Body of pancreas (tissue), 4 donors: ENCODE data around the gene RPS18. TPM values are rescaled to one million over a fixed set of nuclear protein-coding genes. Genes with fewer than 3 reads are reported as not detected.

Source experiments
- ATAC-seq: fragments of 150-250 bp; one replicate; pipeline ENCODE4 v1.9.1; 2016
- DNase-seq, 4 donors: peaks; one replicate each; pipeline ENCODE4 v3.0.0-alpha.2; 2019
- H3K27ac ChIP-seq, 4 donors: fragments of 200-600 bp; sonication (generic); 1 replicate in 3 of 4; 2 replicates in 1 of 4; pipeline versions ENCODE4 v1.5.1 to v1.6.1; 2016 to 2019; ENCODE audit warnings: mild to moderate bottlenecking in 1 of 4, mixed read lengths in 1 of 4, moderate library complexity in 1 of 4
- H3K27me3 ChIP-seq, 2 donors: fragments of 200-600 bp; sonication (generic); one replicate each; pipeline ENCODE4 v1.6.0; 2016; ENCODE audit warnings: mild to moderate bottlenecking in 1 of 2
- H3K36me3 ChIP-seq, 2 donors: fragments of 200-600 bp; sonication (generic); replicated peaks in 1 of 2; 2 replicates each; pipeline ENCODE4 v1.5.1; 2016; ENCODE audit warnings: low read depth in 2 of 2; ENCODE audit not compliant: insufficient read depth in 1 of 2
- H3K4me1 ChIP-seq: fragments of 200-600 bp; sonication (generic); one replicate; pipeline ENCODE4 v1.6.0; 2016
- H3K4me3 ChIP-seq, 2 donors: fragments of 200-600 bp; sonication (generic); 1 replicate in 1 of 2; 2 replicates in 1 of 2; pipeline ENCODE4 v1.5.1; 2016 to 2019
- H3K9me3 ChIP-seq, 3 donors: fragments of 200-600 bp; sonication (generic); 1 replicate in 2 of 3; 2 replicates in 1 of 3; pipeline ENCODE4 v1.5.1; 2016
- CTCF ChIP-seq, 7 experiments: fragments of 450-650 bp in 4 of 7; fragments of 200-600 bp in 3 of 7; sonication (generic) in 3 of 7; IDR thresholded peaks; one replicate each; pipeline ENCODE4 v1.5.1; 2016 to 2019; ENCODE audit warnings: antibody characterized with exemption in 7 of 7
- POLR2A ChIP-seq, 3 donors: fragments of 450-650 bp; IDR thresholded peaks; one replicate each; pipeline ENCODE4 v1.6.1; 2016; ENCODE audit warnings: antibody characterized with exemption in 3 of 3, mild to moderate bottlenecking in 2 of 3
- WGBS, 2 donors: methylation state at CpG; one replicate each; pipeline ENCODE4 v1.1.5; 2017; 5-methylcytosine and 5-hydroxymethylcytosine counted together
- intact Hi-C: fragments of 100-400 bp; cut with DNase I; formaldehyde crosslinking; loops from one replicate; pipeline ENCODE4 v1.15.1; 2023
- total RNA-seq, 2 donors: library from RNA; depleted of rRNA; stranded (reverse); fragments of >200 nt; gene quantifications; one replicate each; pipeline ENCODE4 v1.1.0, GENCODE V29; 2016

RPS18 gene
- total RNA-seq, 2 donors from 2014 or later = 772 to 1,608 TPM

- peaks cover 26% of the 10 kb centered on the region for H3K4me1 ChIP-seq
These were observed 27.5 kb downstream of the RPS18 start for GRCh38 chr6:33299237-33299944.

GRCh38 chr6:33301877-33302276 is 30.0 kb downstream of the RPS18 start:
- no peaks in the 10 kb centered on the region for H3K27me3 ChIP-seq
- peaks cover 25% of the 10 kb centered on the region for H3K4me1 ChIP-seq
- peaks cover 0 to 17% of the 10 kb centered on the region in 2 donors for H3K36me3 ChIP-seq
- no peak overlapping the region for H3K27ac ChIP-seq
- DNase-seq = no peak
- H3K9me3 ChIP-seq = no peaks in the 10 kb centered on the region
- intact Hi-C loops = no loop called here
- 67 to 86% methylated on average over 3 of the region's 3 CpGs for WGBS, 2 donors
- H3K4me3 ChIP-seq = no peak overlapping the region
- ATAC-seq = no peak
- TF ChIP-seq CTCF (IDR thresholded peaks at IDR 0.05) = no peak
- TF ChIP-seq POLR2A (IDR thresholded peaks at IDR 0.05) = no peak

More at GRCh38 chr6:33299237-33299944, 27.5 kb downstream of the RPS18 start:
- TF ChIP-seq POLR2A (IDR thresholded peaks at IDR 0.05) (peak in 2 of 3 donors; percentile 76 to 80), CTCF (IDR thresholded peaks at IDR 0.05) (peak; percentile 25 to 75 (median 59))
- 0% methylated on average over 22 to 54 of the region's 54 CpGs for WGBS, 2 donors
- H3K4me3 ChIP-seq = peak overlapping the region; percentile 44 to 85
- intact Hi-C loops = no loop called here
- H3K27ac ChIP-seq = peak overlapping the region; percentile 83 to 99 (median 89)
- no peaks in the 10 kb centered on the region for H3K27me3 ChIP-seq
- peaks cover 0 to 9% of the 10 kb centered on the region in 2 donors for H3K36me3 ChIP-seq
- peak; percentile 82 for ATAC-seq
- no peaks in the 10 kb centered on the region for H3K9me3 ChIP-seq
- peak; percentile 90 to 92 (median 90) for DNase-seq

GRCh38 chr6:33304216-33304615 is 32.3 kb downstream of the RPS18 start:
- H3K36me3 ChIP-seq = peaks cover 0 to 17% of the 10 kb centered on the region in 2 donors
- 87 to 89% methylated on average over 7 to 9 of the region's 16 CpGs for WGBS, 2 donors
- H3K27me3 ChIP-seq = no peaks in the 10 kb centered on the region
- H3K27ac ChIP-seq = no peak overlapping the region
- H3K9me3 ChIP-seq = no peaks in the 10 kb centered on the region
- no peak overlapping the region for H3K4me3 ChIP-seq
- ATAC-seq = no peak
- TF ChIP-seq CTCF (IDR thresholded peaks at IDR 0.05) (no peak), POLR2A (IDR thresholded peaks at IDR 0.05) (no peak)
- no peak for DNase-seq
- intact Hi-C loops = no loop called here
- H3K4me1 ChIP-seq = peaks cover 16% of the 10 kb centered on the region

- Histone ChIP-seq H3K4me1 (peaks cover 13% of the 10 kb centered on the region), H3K27me3 (no peaks in the 10 kb centered on the region), H3K27ac (no peak overlapping the region), H3K9me3 (no peaks in the 10 kb centered on the region), H3K4me3 (no peak overlapping the region), H3K36me3 (peaks cover 0 to 18% of the 10 kb centered on the region in 2 donors)
- intact Hi-C loops = no loop called here
- 64 to 85% methylated on average over 4 to 8 of the region's 8 CpGs for WGBS, 2 donors
- ATAC-seq = no peak
- DNase-seq = no peak
- TF ChIP-seq CTCF (IDR thresholded peaks at IDR 0.05) = no peak
- TF ChIP-seq POLR2A (IDR thresholded peaks at IDR 0.05) = no peak
These were observed 33.2 kb downstream of the RPS18 start for GRCh38 chr6:33305052-33305451.

GRCh38 chr6:33306356-33306755 is 34.5 kb downstream of the RPS18 start:
- TF ChIP-seq CTCF (IDR thresholded peaks at IDR 0.05) = no peak
- TF ChIP-seq POLR2A (IDR thresholded peaks at IDR 0.05) = no peak
- DNase-seq (no peak), ATAC-seq (no peak)
- Histone ChIP-seq H3K4me1 (peaks cover under 1% of the 10 kb centered on the region), H3K9me3 (no peaks in the 10 kb centered on the region), H3K27ac (no peak overlapping the region), H3K36me3 (peaks cover 0 to 22% of the 10 kb centered on the region in 2 donors), H3K27me3 (no peaks in the 10 kb centered on the region), H3K4me3 (no peak overlapping the region)
- intact Hi-C loops = no loop called here
- WGBS, 2 donors = 92% methylated on average over 4 of the region's 4 CpGs
